ENCODE data around the gene NPEPL1. TPM values are rescaled to one million over a fixed set of nuclear protein-coding genes. Genes with fewer than 3 reads are reported as not detected.

Gene NPEPL1
- total RNA-seq, 2 experiments from 2014 or later: 15.4 to 17.1 TPM

GRCh38 chr20:58711266-58712051, 18.9 kb downstream of the NPEPL1 start:
- intact Hi-C loops (cut with micrococcal nuclease): no loop called here
- ChIA-PET POLR2A (interaction anchor here (0.6 to 0.9 kb wide), 2 partner anchors 21 to 231 kb away, joined by 3 read pairs; no protein-coding TSS in a partner anchor), CTCF (no interaction called here)
- TF ChIP-seq CTCF (IDR thresholded peaks at IDR 0.05): no peak
- no peaks in the 10 kb centered on the region for H3K27me3 Mint-ChIP-seq
- no peaks in the 10 kb centered on the region for H3K36me3 Mint-ChIP-seq (ENCODE audit: low read depth)
- H3K4me1 Mint-ChIP-seq (ENCODE audit: low read depth): no peaks in the 10 kb centered on the region
- H3K27ac Mint-ChIP-seq: no peak overlapping the region
- no peak overlapping the region for H3K4me3 Mint-ChIP-seq
- ATAC-seq (no peak), DNase-seq (no peak)
- no peaks in the 10 kb centered on the region for H3K9me3 Mint-ChIP-seq

DNA sequence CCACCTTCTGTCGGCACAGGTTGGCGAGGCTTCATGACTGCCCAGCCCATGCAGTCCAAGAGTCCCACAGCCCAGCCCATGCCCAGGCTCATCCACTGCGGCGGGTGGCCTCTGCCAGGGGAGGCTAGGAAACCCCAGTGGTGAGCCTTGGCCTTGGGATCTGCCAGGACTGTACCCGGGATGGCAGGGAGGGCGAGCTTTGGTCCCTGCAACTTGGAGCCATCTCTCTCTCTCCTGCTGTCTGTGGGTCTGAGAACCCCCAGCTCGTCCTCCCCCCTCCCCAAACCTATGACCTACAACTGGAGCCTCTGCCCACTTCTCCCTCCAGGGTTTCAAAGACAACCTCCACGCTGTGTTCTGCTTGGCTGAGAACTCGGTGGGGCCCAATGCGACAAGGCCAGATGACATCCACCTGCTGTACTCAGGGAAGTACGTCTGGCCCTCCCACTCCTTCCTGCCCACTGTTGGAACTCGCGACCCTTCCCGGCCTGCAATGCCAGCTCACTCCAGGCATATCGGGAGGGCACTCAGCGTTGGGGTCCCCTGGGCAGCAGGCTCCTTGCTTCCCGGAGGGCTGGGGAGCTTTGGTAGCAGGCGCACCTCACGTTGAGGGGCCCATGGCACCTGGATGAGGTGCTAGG, 19.7 kb downstream of the NPEPL1 start:
- no peak for TF ChIP-seq CTCF (IDR thresholded peaks at IDR 0.05)
- H3K36me3 Mint-ChIP-seq (ENCODE audit: low read depth): no peaks in the 10 kb centered on the region
- H3K4me1 Mint-ChIP-seq (ENCODE audit: low read depth): no peaks in the 10 kb centered on the region
- H3K27ac Mint-ChIP-seq: no peak overlapping the region
- no peak for DNase-seq
- no peak for ATAC-seq
- H3K27me3 Mint-ChIP-seq: no peaks in the 10 kb centered on the region
- no peaks in the 10 kb centered on the region for H3K9me3 Mint-ChIP-seq
- CTCF ChIA-PET: no interaction called here
- POLR2A ChIA-PET: interaction anchor here (0.6 to 0.9 kb wide), 3 partner anchors 21 to 296 kb away, joined by 3 read pairs; no protein-coding TSS in a partner anchor
- H3K4me3 Mint-ChIP-seq: no peak overlapping the region
- intact Hi-C loops (cut with micrococcal nuclease): no loop called here

DNA sequence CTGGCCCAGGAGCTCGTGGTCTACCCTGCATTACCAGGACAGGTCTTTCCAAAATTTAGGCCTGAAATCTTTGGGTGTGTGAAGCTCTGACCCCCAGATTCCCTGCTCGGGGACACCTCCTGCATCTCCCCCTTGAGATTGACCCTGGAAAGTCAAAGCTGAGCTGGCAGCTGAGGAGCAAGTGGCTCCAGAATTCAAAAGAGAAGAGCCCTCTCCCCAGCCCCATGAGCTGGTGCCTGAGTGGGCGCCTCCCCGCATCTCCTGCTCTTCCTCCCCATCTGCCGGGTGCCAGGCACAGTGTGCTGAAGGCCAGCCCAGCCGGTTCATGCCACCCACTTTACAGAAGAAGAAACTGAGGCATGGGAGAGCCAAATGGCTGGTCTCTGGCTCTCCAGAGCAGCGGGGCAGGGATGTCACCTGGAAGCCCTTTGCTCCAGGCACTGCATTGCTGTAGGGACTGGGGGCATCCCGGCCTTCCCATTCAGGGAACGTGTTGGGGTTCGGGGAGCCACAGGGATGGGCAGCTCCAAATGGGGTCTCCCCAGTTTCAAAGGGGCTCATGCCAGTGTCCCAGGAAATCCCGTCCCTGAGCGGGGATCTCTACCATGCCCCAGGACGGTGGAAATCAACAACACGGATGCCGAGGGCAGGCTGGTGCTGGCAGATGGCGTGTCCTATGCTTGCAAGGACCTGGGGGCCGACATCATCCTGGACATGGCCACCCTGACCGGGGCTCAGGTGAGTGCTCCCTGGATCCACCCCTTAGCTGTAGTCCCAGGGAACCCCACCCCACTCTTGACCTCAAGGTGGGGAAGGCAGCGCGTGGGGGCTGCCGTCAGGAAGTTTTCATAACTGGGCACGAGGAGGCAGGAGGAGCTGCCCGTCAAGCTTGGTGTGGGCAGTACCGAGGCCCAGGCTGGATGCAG, 20.5 kb downstream of the NPEPL1 start:
- Mint-ChIP-seq H3K36me3 (ENCODE audit: low read depth) (no peaks in the 10 kb centered on the region), H3K4me3 (no peak overlapping the region), H3K27me3 (no peaks in the 10 kb centered on the region), H3K4me1 (ENCODE audit: low read depth) (no peaks in the 10 kb centered on the region), H3K9me3 (no peaks in the 10 kb centered on the region), H3K27ac (no peak overlapping the region)
- intact Hi-C loops (cut with micrococcal nuclease): no loop called here
- ATAC-seq (no peak), DNase-seq (no peak)
- ChIA-PET POLR2A (interaction anchor here (0.6 kb wide), 1 partner anchor 295 kb away, joined by 3 read pairs; no protein-coding TSS in a partner anchor), CTCF (no interaction called here)
- TF ChIP-seq CTCF (IDR thresholded peaks at IDR 0.05): no peak

- intact Hi-C loops (cut with micrococcal nuclease): no loop called here
- Mint-ChIP-seq H3K36me3 (ENCODE audit: low read depth) (no peaks in the 10 kb centered on the region), H3K4me3 (no peak overlapping the region), H3K4me1 (ENCODE audit: low read depth) (no peaks in the 10 kb centered on the region), H3K27ac (no peak overlapping the region), H3K9me3 (no peaks in the 10 kb centered on the region), H3K27me3 (no peaks in the 10 kb centered on the region)
- CTCF ChIA-PET: no interaction called here
- no peak for DNase-seq
- no peak for TF ChIP-seq CTCF (IDR thresholded peaks at IDR 0.05)
- POLR2A ChIA-PET: no interaction called here
- ATAC-seq: no peak
Observed at GRCh38 chr20:58713801-58714339, 21.3 kb downstream of the NPEPL1 start.
